Fibroblast of the conjunctiva (primary cell): ENCODE data around the gene UTP20.
"Not testable (repeated sequence)": the region's sequence is repeated elsewhere in the genome, so short reads cannot be mapped to it uniquely, and the experiment has no call there.

Experiments
- DNase-seq: peaks from one replicate; pipeline ENCODE4 v3.0.0-alpha.2; 2010; ENCODE audit warnings: low read depth

The UTP20 gene

GRCh38 chr12:101327546-101327945 is 47.6 kb downstream of the UTP20 start:
- DNase-seq = no peak

GRCh38 chr12:101328917-101329316 is 49.0 kb downstream of the UTP20 start:
- DNase-seq = no peak

GRCh38 chr12:101330631-101331030 is 50.7 kb downstream of the UTP20 start:
- DNase-seq = no peak

- no peak for DNase-seq
These were observed 56.5 kb downstream of the UTP20 start for GRCh38 chr12:101336437-101336836.

- DNase-seq = no peak
These were observed 58.2 kb downstream of the UTP20 start for GRCh38 chr12:101338087-101338486.

GRCh38 chr12:101343893-101344292 is 64.0 kb downstream of the UTP20 start:
- DNase-seq = no peak

- DNase-seq = no peak
These were observed 71.8 kb downstream of the UTP20 start for GRCh38 chr12:101351682-101352081.

- no peak for DNase-seq
These were observed 76.9 kb downstream of the UTP20 start for GRCh38 chr12:101356794-101357193.

GRCh38 chr12:101361455-101361854 is 81.5 kb downstream of the UTP20 start:
- no peak for DNase-seq

GRCh38 chr12:101368016-101368415 is 88.1 kb downstream of the UTP20 start:
- DNase-seq = no peak

- DNase-seq = no peak
These were observed 92.5 kb downstream of the UTP20 start for GRCh38 chr12:101372431-101372830.

- no peak for DNase-seq
These were observed 95.7 kb downstream of the UTP20 start for GRCh38 chr12:101375573-101375972.

GRCh38 chr12:101379149-101379548 is 99.2 kb downstream of the UTP20 start:
- no peak for DNase-seq

GRCh38 chr12:101391181-101391580 is 111.3 kb downstream of the UTP20 start:
- DNase-seq = not testable (repeated sequence)

GRCh38 chr12:101407049-101407435 is 127.1 kb downstream of the UTP20 start:
- DNase-seq = no peak

- peak; percentile 57 for DNase-seq
These were observed 127.8 kb downstream of the UTP20 start, which contains the start of gene ARL1 for GRCh38 chr12:101407436-101408345. ARL1 (minus strand) TSS chr12:101407772; CDS start chr12:101407645, 127 bp downstream.

GRCh38 chr12:101410169-101410568 is 130.3 kb downstream of the UTP20 start:
- not testable (repeated sequence) for DNase-seq

- peak; percentile 54 for DNase-seq
These were observed 134.7 kb downstream of the UTP20 start for GRCh38 chr12:101414533-101415119.

- DNase-seq = no peak
These were observed 135.3 kb downstream of the UTP20 start for GRCh38 chr12:101415228-101415627.

GRCh38 chr12:101422066-101422465 is 142.2 kb downstream of the UTP20 start:
- DNase-seq = not testable (repeated sequence)

- no peak for DNase-seq
These were observed 144.7 kb downstream of the UTP20 start for GRCh38 chr12:101424620-101425019.

- DNase-seq = no peak
These were observed 150.6 kb downstream of the UTP20 start for GRCh38 chr12:101430456-101430855.

GRCh38 chr12:101436136-101436535 is 156.2 kb downstream of the UTP20 start:
- no peak for DNase-seq
